NCI-H1694 treated with DMSO at 0.1 percent for 48 hours (cell line): ENCODE measurements around the gene C16orf95.
A peak's percentile ranks its signal among the peaks of the same experiment; 100 is the strongest.

Experiments
- DNase-seq: peaks from one replicate; lab custom pipeline; 2025; lab: John Stamatoyannopoulos, UW

C16orf95 gene

DNA sequence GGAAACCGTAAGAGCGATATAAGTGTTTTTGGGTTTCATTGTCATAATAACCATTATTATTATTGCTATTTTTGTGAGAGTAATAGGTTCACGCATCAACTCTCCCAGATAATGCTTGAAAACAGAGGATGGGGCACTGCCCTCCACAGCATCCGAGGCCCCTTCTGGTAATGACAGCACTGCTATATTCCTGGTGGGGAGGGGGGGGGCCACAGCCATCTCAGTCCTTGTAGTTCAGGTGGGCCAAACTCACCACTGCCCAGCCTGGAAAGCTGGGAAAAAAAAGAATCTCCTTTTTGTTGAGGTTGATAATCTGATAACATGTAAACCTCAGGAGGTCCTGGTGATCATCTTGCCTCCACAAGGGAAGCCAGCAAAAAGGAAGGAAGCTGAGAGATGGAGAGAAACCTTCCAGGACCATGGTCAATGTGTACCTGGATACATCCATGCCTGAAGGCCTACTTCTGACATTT lies 706 bp downstream of the C16orf95 start:
- no peak for DNase-seq

DNA sequence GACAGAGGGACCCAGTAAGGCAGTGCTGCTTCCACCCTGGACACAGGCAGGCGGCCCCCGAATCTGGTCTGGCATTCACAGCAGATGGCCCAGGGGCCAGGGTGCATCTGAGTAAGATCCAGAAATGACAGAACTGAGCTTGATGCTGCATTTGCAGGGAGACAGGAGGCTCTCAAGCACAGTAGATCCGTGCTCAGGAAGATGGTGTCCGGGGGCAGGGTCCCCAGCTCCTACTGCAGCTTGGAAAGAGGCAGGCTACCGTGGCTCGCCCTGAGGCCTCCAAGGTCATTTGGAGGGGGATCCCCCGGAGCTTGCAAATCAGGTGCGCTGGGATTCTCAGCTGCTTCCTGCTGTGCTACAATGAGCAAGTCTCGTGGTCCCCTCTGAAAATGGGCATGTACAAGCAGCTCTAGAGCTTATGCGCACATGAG lies 2.2 kb downstream of the C16orf95 start:
- peak; percentile 86 for DNase-seq

DNA sequence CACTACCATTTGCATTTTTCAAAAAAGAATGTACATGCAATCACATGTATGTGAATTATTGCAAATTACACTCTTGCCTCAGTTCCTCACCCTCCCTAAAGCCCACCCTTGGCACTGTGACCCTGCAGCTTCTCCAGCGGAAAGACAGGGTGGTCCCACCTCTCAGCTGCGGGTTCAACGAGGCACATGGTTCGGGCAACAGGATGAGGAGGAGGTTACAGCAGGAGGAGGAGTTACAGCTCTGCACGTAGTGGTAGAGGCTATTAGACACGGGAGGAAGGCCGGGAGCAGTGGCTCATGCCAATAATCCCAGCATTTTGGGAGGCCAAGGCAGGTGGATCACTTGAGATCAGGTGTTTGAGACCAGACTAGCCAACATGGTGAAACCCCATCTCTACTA lies 5.2 kb downstream of the C16orf95 start:
- DNase-seq: no peak

DNA sequence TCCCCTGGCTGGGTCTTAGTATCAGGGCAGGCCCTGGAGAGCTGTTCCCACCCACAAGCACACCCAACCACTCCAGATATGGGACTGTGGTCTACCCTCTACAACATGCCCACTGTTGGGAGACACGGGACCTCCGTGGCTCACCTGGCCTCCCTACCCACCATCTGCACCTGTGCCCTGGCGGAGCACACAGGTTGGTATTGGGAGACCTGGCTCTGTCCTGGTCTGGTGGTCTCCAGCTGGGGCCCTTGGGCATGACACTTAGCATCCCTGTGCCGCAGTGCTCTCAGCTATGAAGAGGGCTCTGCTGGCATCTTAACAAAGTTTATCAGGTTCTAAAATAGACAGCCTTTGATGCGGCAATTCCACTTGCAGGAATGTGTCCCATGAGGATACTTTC lies 5.8 kb downstream of the C16orf95 start:
- no peak for DNase-seq

DNA sequence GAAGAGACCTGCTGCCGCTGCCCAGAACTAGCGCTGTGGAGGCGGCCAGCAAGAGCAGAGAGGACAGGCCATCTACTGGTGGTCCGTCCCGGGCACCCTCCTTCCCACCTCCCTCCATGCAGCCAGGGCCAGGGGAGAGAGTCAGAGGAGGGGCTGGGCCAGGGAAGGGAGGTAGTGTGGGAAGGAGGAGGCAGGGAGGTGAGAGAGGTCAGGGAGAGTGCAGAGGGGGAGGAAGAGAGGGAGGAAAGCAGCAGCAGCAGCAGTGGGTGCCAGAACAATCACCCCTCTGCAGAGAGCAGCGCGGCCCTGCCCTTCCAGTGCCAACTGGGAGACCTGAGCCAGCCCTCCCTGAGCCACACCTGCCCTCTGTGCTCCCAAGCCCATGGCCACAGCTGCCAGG lies 6.6 kb downstream of the C16orf95 start:
- DNase-seq: no peak

DNA sequence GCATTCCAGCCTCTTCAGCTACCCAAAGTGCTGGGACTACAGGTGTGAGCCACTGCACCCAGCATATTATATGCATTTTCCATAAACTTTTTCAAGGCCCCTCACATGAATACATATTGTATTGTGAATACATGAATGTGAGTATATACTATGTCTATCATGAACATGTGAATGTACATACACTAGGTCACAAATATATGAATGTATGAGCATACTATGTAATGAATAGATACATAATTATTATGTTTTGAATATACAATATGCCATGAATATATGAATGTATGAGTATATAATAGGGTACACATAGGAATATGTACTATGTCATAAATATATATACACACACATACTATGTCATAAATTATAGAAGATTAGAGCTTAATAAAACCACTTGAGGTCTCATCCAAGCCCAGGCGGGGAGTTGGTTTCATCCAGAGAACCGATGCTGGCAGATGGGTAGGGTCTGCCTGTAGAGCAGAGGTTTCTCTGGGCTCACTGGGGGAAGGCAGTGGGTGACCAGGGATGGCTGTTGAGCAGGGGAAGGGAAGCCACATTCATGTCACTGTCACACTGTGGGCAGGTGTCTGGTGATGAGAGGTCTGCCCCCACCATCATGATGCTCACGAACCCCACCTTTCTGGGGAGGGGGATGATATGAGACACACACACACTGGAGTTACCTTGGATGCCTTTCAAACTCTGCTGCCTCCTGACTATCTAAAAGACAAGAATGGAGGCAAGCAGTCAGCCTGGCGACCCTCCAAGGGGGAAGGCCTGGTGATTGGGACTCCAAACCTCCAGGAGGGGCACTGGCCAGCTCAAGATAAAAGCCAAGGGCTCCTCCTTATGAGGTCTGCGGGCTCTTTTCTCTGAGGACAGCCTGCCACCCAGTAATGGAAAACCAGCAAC lies 7.3 kb downstream of the C16orf95 start:
- DNase-seq: no peak

DNA sequence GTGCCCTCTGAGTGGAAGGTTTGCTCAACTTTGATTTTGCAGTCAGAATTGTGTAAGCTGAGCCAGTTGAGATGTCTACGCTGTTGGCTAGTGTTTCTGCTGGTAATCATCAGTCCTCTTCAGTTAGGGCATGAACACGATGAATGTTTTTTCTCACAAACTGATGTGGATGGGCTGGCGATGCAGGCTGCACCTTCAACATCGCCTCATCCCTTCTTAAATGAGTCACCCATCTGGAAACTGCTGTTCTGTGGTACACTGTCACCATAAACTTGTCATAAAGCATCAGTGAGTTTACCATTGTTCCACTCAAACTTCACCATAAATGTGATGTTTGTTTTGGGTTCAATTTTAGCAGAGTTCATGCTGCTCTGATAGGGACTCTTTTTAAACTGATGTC lies 8.4 kb downstream of the C16orf95 start:
- DNase-seq: no peak

DNA sequence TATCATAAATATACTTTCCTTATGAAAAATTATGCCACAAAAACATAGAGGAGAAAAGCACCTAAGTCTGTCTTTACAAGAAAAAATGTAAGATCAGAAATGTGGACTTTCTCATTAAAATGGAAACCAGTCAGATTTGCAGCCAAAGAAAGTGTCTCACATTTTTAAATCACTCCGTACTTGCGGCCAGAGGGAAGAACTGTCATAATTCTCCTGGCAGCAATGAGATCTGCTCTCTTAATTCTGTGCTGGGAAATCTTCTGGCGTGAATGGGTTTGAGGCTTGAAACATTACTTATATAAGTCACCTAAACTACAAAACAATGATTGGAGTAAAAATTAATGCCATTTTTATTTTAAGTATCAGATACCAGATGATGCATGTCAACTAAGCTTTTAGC lies 10.7 kb downstream of the C16orf95 start:
- DNase-seq: no peak

DNA sequence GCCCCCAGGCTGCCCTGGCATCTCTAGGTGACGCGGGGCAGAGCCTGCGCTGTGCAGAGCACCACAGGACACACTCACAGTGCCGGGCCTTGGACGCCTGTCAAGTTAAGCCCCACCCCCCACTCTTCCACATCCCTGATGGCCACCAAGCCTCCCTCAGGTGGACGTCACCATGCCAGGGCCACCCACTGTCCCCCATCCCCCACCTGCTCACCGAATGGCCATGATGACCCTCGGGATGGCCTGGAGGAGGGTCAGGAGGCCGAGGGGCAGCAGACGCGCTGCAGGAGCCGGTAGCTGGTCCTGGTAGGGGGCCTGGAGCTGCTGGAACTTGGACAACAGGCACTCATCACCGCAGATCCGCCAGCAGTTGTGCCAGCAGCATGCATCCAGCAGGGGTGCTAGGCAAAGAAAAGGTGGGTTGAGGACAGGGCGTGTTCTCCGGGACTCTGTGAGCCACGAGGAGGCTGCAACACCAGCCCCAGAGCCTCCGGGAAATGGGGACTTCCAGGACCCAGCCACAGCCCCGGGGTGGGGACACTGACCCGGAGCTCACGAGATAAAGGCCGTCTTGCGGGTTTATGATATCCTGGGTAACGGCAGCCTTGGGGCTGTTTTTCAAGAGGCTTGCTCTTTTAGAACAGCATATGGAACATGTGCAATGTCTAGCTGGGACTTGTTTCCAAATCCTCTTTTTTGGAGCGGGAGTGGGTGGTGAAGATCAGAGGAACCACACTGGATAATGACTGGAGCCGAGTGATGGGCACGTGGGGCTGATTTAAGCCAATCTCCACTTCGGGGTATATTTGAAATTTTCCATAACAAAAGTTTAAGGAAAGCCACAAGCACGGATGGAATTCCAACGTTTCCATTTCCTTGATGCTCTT lies 11.4 kb downstream of the C16orf95 start:
- no peak for DNase-seq

DNA sequence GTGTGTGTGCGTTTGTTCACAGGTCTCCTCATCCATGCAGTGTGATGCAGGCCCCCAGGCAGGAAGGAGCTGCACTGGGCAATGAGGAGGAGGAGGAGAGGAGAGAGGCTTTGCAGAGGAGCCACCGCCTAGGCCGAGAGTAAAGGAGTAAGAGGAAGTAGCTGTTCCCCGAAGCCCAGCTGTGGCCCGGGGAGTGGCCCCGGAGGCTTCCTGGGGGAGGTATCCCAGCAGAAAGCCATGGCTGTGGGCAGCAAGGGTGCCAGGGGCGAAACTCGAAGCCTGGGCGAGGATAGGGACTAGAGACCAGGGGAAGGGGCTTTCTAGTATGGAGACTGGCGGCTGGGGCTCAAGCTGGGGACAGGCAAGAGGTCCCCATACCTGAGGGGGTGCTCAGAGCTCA lies 12.2 kb downstream of the C16orf95 start:
- no peak for DNase-seq

DNA sequence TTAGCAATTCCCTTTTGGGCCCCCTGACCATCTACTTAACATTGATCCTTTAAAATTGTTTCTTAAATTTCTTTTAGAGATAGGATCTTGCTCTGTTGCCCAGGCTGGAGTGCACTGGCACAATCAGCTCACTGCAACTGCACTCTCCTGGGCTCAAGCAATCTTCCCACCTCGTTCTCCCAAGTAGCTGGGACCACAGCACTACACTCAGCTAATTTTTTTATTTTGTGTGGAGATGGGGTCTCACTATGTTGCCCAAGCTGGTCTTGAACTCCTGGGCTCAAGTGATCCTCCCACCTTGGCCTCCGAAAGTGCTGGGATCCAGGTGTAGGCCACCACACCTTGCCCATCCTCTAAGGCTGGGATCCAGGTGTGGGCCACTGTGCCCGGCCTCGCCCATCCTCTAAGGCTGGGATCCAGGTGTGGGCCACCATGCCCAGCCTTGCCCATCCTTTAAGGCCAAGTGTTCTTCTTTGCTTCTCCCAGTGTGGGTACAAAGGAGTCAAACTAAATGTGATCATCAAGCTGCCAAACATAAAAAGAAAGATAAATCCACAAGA lies 13.2 kb downstream of the C16orf95 start:
- no peak for DNase-seq

DNA sequence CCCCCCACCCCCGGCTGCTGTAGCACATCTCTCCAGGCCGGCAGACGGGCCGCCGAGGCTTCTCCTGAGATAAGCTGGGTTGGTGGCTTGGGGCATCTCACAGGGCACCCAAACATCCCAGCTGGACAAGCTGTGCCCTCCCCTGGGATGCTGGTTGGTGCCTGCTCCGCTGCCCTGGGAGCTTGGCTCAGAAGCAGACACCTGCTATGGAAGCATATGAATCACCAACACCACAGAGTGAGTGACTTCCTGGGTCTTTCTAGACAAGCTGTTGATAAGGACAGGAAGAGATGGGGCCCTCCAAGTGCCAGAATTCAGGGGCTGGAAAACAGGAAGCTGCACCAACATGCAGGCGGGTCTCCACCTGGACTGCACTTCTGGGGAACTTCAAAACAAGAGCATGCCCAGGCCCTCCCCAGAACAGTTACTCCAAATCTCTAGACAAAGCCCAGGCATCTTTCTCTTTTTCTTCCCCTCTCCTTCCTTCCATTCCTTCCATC lies 13.7 kb downstream of the C16orf95 start:
- DNase-seq: no peak

DNA sequence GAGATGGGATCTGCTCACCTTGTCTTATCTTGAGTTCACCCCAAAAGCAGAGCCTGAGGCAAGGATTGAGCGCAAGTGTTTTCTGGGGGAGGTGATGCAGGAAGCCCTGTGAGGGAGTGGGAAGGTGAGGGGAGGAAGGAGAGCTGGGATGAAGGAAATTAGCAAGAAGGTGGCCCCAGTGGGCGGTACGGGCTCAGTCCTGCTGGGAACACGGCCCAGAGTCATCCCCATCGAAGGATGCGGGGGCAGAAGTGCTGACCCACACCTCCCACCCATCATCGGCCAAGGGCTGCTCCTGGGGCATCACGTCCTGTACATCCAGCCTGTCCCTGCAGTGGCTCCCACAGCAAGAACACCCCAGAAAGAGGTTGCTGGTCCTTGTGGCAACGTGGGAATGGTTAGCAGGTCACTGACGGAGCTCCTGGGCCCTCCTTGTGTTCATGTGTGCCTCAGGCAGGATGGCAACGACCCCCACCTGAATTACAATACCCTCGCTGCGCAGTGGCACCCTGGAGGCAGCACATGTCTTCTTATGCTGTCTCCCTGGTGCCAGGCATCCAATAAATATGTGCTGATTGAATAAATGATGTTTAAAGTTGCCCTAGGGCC lies 18.2 kb downstream of the C16orf95 start:
- DNase-seq: no peak

DNA sequence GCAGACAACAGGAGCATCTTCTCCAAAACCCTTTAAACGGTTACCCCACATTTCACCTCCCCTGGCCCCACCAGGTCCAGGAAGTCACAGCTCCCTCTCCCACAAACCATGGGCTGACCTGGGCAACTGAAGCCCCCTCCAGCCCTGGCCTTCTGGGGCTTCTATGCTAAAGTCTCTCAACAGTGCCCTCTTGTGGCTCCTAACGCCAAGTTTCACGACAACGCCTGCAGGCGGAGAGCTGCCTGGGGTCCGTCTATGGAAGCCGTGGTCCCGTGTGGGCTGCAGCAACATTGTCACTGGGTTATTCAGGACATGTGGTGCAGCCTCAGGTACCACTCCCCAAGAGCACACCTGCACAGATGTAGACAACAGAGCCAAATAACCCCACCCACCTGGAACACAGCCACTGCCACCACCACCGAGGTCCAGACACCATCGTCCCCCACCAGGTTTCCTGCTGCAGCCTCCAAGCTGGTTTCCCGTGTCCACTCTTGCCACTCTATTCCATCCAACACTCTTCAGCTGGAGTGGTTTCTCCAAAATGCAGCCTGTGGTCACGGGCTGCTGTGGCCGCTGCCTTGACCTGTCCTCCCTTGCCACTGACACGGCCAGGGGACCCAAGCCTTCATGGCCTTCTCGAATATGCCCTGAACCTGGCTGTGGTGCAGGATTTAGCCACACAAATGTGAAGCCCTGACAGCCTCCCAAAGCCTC lies 19.1 kb downstream of the C16orf95 start:
- DNase-seq: no peak

DNA sequence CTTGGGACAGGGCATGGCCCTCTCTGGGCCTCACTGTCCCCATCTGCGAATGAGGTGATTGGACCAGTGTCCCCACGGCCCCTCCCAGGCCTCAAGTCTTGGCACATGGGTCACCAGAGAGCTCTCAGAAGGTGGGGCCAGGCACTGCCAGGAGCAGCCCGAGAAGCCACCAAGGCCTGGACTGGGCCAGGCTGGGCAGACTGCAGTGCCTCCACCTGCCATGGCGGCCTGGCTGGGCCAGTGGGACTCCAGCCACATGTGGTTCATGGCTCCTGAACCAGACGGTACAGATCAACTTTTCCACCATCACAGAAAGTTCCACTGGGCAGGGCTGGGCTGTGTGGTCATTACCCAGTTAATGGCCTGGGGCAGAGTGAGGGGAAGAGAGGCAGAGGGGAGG lies 19.8 kb downstream of the C16orf95 start:
- DNase-seq: no peak

DNA sequence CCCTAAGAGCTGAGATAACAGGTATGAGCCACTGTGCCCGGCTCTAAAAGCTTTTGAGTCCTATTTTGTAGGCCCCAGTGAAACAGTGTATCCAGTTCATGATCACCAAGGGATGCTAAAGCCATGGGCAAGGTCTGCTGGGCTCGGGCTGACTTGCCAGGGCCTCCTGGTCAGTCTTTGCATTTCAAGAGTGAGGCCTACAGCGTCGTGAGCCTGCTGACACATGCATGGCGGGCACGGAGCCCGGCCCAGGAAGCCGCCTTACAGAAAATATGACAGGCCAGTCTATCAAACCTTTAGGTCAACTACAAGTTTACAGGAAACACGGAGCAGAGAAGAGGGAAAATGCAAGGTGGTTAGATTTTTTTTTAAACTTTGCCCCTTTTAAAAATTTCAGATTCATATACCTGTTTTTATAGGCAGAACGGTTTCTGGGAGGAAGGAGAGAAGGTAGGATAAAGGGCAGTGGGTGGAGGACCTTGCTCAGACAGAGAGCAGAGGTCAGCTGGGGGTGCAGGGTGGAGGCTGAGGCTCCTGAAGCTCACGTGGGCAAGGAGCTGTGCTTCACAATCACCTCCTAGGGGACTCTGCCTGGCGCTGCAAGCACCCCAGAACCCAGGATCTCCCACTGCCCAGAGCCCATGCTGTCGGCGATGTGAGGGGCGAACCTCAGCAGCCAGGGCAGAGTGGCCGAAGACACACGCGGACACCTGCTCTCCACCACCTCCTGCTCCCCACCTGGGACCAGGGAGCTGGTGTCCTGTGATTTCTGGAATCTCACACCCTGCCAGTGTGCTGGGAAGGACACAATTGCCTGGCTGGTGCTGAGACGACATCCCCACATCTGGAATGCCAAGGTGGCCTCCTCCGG lies 21.3 kb downstream of the C16orf95 start:
- DNase-seq: no peak

DNA sequence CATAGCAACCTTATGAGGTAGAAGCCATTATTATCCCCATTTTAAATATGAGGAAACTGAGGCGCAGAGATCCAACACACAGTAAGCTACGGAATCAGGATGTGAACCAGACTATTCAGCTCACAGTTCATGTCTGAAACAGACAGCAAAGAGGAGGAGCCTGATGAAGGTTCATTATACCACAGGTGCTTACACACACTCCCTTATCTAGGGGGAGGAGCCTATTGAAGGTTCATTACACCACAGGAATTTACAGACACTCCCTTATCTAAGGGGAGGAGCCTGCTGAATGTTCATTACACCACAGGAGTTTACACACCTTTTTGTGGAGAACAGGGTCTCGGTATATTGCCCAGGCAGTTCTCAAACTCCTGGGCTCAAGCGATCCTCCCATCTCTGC lies 21.9 kb downstream of the C16orf95 start:
- DNase-seq: no peak

DNA sequence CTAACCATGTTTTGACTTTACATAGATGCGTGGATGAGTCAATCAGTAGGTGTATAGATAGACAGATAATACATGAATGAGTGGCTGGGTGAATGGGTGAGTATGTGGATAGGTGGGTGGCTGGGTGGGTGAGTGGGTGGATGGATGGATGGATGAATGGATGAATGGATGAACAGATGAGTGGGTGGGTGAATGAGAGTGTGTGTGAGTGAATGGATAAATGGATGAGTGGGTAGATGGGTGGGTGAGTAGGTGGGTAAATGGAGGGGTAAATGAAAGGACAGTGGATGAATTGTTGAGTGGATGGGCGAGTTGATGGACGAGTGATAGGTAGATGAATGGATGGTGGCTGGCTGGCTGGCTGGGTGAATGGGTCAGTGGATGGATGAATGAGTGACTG lies 23.2 kb downstream of the C16orf95 start:
- no peak for DNase-seq

DNA sequence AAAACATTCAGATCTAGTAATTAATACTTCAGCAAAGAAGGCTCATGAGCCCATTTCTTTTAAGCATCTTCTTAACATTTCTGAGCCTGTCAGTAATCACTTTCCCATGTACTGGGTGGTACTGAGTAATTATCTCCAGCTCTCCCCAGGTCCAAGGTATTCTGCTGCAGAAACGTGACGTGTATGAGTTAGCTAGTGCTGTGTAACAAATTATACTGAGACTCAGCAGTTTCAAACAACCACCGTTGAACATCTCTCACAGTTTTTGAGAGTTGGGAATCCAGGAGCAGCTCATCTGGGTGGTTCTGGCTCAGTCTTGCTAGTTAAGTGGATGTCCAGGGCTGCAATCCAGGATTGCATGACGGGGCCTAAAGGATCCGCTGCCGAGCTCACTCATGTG lies 25.2 kb downstream of the C16orf95 start:
- DNase-seq: no peak

DNA sequence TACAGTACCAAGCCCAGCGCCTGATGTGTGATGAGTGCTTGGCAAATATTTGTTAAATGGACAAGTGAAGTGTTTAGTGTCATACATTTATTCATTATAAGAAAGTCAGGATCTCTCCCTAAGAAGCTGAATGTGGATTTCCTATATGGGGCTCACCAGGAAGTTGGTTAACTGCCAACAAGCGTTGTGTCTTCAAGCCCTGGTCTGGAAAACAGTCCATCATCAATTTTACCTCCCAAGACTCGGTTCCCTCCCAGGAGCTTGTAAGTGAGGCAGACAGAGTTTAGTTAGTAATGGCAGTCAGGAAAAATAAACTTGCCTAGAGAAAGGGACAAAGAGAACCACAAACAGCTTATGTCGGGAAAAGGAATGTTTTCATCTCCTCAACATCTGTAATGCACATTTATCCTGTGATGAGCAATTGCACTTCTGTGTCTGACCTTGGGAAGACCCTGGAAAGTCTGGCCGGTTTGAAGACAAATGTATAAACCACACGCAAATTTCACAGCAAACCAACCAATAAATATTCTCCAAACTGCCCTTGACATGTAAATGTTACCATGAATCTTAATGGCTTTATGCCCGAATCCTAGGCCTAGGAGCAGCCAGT lies 28.3 kb downstream of the C16orf95 start:
- no peak for DNase-seq
